Esophagus muscularis mucosa (tissue), 4 donors: ENCODE results near the gene IGFBP2. TPM values are rescaled to one million over a fixed set of nuclear protein-coding genes. Genes with fewer than 3 reads are reported as not detected.

ENCODE experiments used
- DNase-seq: peaks from one replicate; pipeline ENCODE4 v3.0.0-alpha.2; 2017; ENCODE audit errors: extremely low spot score
- H3K27ac ChIP-seq, 4 donors: fragments of 200-600 bp; sonication (generic); replicated peaks in 1 of 4; 1 replicate in 3 of 4; 2 replicates in 1 of 4; pipeline ENCODE4 v1.5.1; 2016 to 2019; ENCODE audit warnings: mild to moderate bottlenecking in 1 of 4
- H3K27me3 ChIP-seq, 4 donors: fragments of 200-600 bp; sonication (generic); one replicate each; pipeline versions ENCODE4 v1.5.1 to v1.6.0; 2016 to 2019
- H3K36me3 ChIP-seq, 4 donors: fragments of 200-600 bp; sonication (generic); one replicate each; pipeline ENCODE4 v1.5.1; 2016 to 2019
- H3K4me1 ChIP-seq, 4 donors: fragments of 200-600 bp; sonication (generic); one replicate each; pipeline ENCODE4 v1.5.1; 2016 to 2019
- H3K4me3 ChIP-seq, 4 donors: fragments of 200-600 bp; sonication (generic); 1 replicate in 2 of 4; 2 replicates in 2 of 4; pipeline ENCODE4 v1.5.1; 2016 to 2019; ENCODE audit warnings: mild to moderate bottlenecking in 4 of 4, moderate library complexity in 1 of 4
- H3K9me3 ChIP-seq, 4 donors: fragments of 200-600 bp; sonication (generic); 1 replicate in 3 of 4; 2 replicates in 1 of 4; pipeline ENCODE4 v1.5.1; 2016 to 2019
- CTCF ChIP-seq, 3 experiments: fragments of 200-600 bp in 2 of 3; fragments of 450-650 bp in 1 of 3; sonication (generic) in 2 of 3; IDR thresholded peaks; one replicate each; pipeline ENCODE4 v1.5.1; 2017 to 2019; ENCODE audit warnings: antibody characterized with exemption in 3 of 3, mild to moderate bottlenecking in 2 of 3, moderate library complexity in 1 of 3
- EP300 ChIP-seq: sonication (generic); formaldehyde crosslinking; IDR thresholded peaks from one replicate; pipeline ENCODE4 v1.6.1; 2017; ENCODE audit warnings: antibody characterized with exemption
- POLR2A ChIP-seq: fragments of 450-650 bp; IDR thresholded peaks from one replicate; pipeline ENCODE4 v1.6.1; 2017; ENCODE audit warnings: antibody characterized with exemption, moderate library complexity, mild to moderate bottlenecking, low read depth
- POLR2AphosphoS5 ChIP-seq, 2 donors: sonication (generic); formaldehyde crosslinking; IDR thresholded peaks; one replicate each; pipeline ENCODE4 v1.6.1; 2017; ENCODE audit warnings: antibody characterized with exemption in 2 of 2
- WGBS: methylation state at CpG from one replicate; pipeline ENCODE4 v1.1.5; 2018; 5-methylcytosine and 5-hydroxymethylcytosine counted together
- intact Hi-C: fragments of 100-400 bp; cut with DNase I; formaldehyde crosslinking; loops from one replicate; pipeline ENCODE4 v1.15.1; 2023
- total RNA-seq, 4 donors: library from RNA; depleted of rRNA; stranded (reverse); fragments of >200 nt; gene quantifications; one replicate each; pipeline versions ENCODE4 v1.1.0 to v1.2.1, GENCODE V29; 2016

Gene IGFBP2
- total RNA-seq, 4 donors from 2014 or later = 188 to 446 (median 280) TPM

- Histone ChIP-seq H3K27me3 (no peaks in the 10 kb centered on the region), H3K4me3 (no peak overlapping the region), H3K27ac (no peak overlapping the region), H3K36me3 (no peaks in the 10 kb centered on the region), H3K4me1 (peaks cover 5 to 31% (median 25%) of the 10 kb centered on the region in 4 donors), H3K9me3 (no peaks in the 10 kb centered on the region)
- intact Hi-C loops = no loop called here
- 92% methylated on average over 13 of the region's 13 CpGs for WGBS
- DNase-seq = no peak
- TF ChIP-seq POLR2A (no peak), POLR2AphosphoS5 (IDR thresholded peaks at IDR 0.05) (no peak), EP300 (no peak), CTCF (IDR thresholded peaks at IDR 0.05) (no peak)
Observed at GRCh38 chr2:216617159-216617815, 15.9 kb upstream of the IGFBP2 start.

GRCh38 chr2:216618785-216619184 is 14.4 kb upstream of the IGFBP2 start:
- no peak for DNase-seq
- 89% methylated on average over 7 of the region's 7 CpGs for WGBS
- H3K36me3 ChIP-seq = no peaks in the 10 kb centered on the region
- TF ChIP-seq EP300 = no peak
- no peak for TF ChIP-seq POLR2AphosphoS5 (IDR thresholded peaks at IDR 0.05)
- no peak for TF ChIP-seq CTCF (IDR thresholded peaks at IDR 0.05)
- no peak for TF ChIP-seq POLR2A
- H3K4me3 ChIP-seq = no peak overlapping the region
- H3K9me3 ChIP-seq = no peaks in the 10 kb centered on the region
- H3K27me3 ChIP-seq = no peaks in the 10 kb centered on the region
- H3K4me1 ChIP-seq = peaks cover 5 to 31% (median 25%) of the 10 kb centered on the region in 4 donors
- intact Hi-C loops = no loop called here
- H3K27ac ChIP-seq = peak overlapping the region in 1 of 4 donors; percentile 42

- Histone ChIP-seq H3K27me3 (no peaks in the 10 kb centered on the region), H3K27ac (peak overlapping the region in 2 of 4 donors; percentile 4 to 42), H3K4me1 (peaks cover 5 to 31% (median 25%) of the 10 kb centered on the region in 4 donors), H3K36me3 (no peaks in the 10 kb centered on the region), H3K4me3 (no peak overlapping the region), H3K9me3 (no peaks in the 10 kb centered on the region)
- no peak for TF ChIP-seq CTCF (IDR thresholded peaks at IDR 0.05)
- TF ChIP-seq EP300 = peak; percentile 36
- 63% methylated on average over 12 of the region's 12 CpGs for WGBS
- no peak for DNase-seq
- intact Hi-C loops = no loop called here
Observed at GRCh38 chr2:216619411-216620393, 13.5 kb upstream of the IGFBP2 start.

GRCh38 chr2:216620786-216621185 is 12.4 kb upstream of the IGFBP2 start:
- Histone ChIP-seq H3K27ac (peak overlapping the region in 2 of 4 donors; percentile 26 to 61), H3K4me3 (no peak overlapping the region), H3K36me3 (no peaks in the 10 kb centered on the region), H3K27me3 (no peaks in the 10 kb centered on the region), H3K9me3 (no peaks in the 10 kb centered on the region), H3K4me1 (peaks cover 5 to 31% (median 25%) of the 10 kb centered on the region in 4 donors)
- no peak for DNase-seq
- no peak for TF ChIP-seq EP300
- no peak for TF ChIP-seq POLR2A
- no peak for TF ChIP-seq CTCF (IDR thresholded peaks at IDR 0.05)
- TF ChIP-seq POLR2AphosphoS5 (IDR thresholded peaks at IDR 0.05) = no peak
- intact Hi-C loops = no loop called here
- WGBS = 41% methylated on average over 11 of the region's 12 CpGs
